Activated CD8-positive, alpha-beta memory T cell treated with anti-CD3 and anti-CD28 coated beads for 1 hour (primary cell): ENCODE results near the gene INPP4B.

ENCODE experiments used
- DNase-seq, 2 donors: peaks; one replicate each; pipeline ENCODE4 v3.0.0-alpha.2; 2020; ENCODE audit warnings: low read depth in 1 of 2; ENCODE audit errors: extremely low read depth in 1 of 2

INPP4B gene

GRCh38 chr4:142393127-142393526 lies 453.0 kb downstream of the INPP4B start:
- DNase-seq, result no peak

- no peak for DNase-seq
Measured at GRCh38 chr4:142386856-142387255, 459.2 kb downstream of the INPP4B start.

GRCh38 chr4:142386449-142386848 lies 459.7 kb downstream of the INPP4B start:
- no peak for DNase-seq

- DNase-seq, result no peak
Measured at GRCh38 chr4:142383800-142384470, 462.2 kb downstream of the INPP4B start.

GRCh38 chr4:142383354-142383753 lies 462.7 kb downstream of the INPP4B start:
- DNase-seq, result no peak

GRCh38 chr4:142380052-142380602 lies 466.0 kb downstream of the INPP4B start:
- no peak for DNase-seq

- no peak for DNase-seq
Measured at GRCh38 chr4:142379277-142380051, 466.6 kb downstream of the INPP4B start.

- DNase-seq, result no peak
Measured at GRCh38 chr4:142378179-142378578, 467.9 kb downstream of the INPP4B start.

- no peak for DNase-seq
Measured at GRCh38 chr4:142377342-142378091, 468.6 kb downstream of the INPP4B start.

- no peak for DNase-seq
Measured at GRCh38 chr4:142376204-142376603, 469.9 kb downstream of the INPP4B start.

- no peak for DNase-seq
Measured at GRCh38 chr4:142373610-142374009, 472.5 kb downstream of the INPP4B start.

- DNase-seq, result no peak
Measured at GRCh38 chr4:142372530-142373260, 473.4 kb downstream of the INPP4B start.

- DNase-seq, result no peak
Measured at GRCh38 chr4:142369141-142369540, 477.0 kb downstream of the INPP4B start.

GRCh38 chr4:142367418-142368180 lies 478.5 kb downstream of the INPP4B start:
- no peak for DNase-seq

GRCh38 chr4:142366769-142367181 lies 479.3 kb downstream of the INPP4B start:
- DNase-seq, result no peak

- no peak for DNase-seq
Measured at GRCh38 chr4:142365391-142365790, 480.7 kb downstream of the INPP4B start.

GRCh38 chr4:142363686-142364085 lies 482.4 kb downstream of the INPP4B start:
- DNase-seq, result no peak

GRCh38 chr4:142361981-142362380 lies 484.1 kb downstream of the INPP4B start:
- DNase-seq, result no peak

- DNase-seq, result no peak
Measured at GRCh38 chr4:142360657-142361056, 485.4 kb downstream of the INPP4B start.

- no peak for DNase-seq
Measured at GRCh38 chr4:142358656-142359055, 487.4 kb downstream of the INPP4B start.
